NB4 (cell line): ENCODE results near the gene GPR82.

ENCODE experiments used
- CTCF ChIP-seq: IDR thresholded peaks from one replicate; pipeline ENCODE4 v1.5.1; 2012; ENCODE audit warnings: low read depth, low read length
- MAX ChIP-seq: IDR thresholded peaks from 2 replicates; pipeline ENCODE4 v1.6.1; 2011; ENCODE audit warnings: low read depth, low read length
- MYC ChIP-seq: IDR thresholded peaks from 2 replicates; pipeline ENCODE4 v1.6.1; 2011; ENCODE audit warnings: low read depth, low read length
- POLR2A ChIP-seq: IDR thresholded peaks from 2 replicates; pipeline ENCODE4 v1.6.1; 2011; ENCODE audit warnings: mild to moderate bottlenecking; ENCODE audit not compliant: insufficient read length; ENCODE audit errors: extremely low read depth

GRCh38 chrX:41734530-41734929 is 10.5 kb downstream of the GPR82 start:
- TF ChIP-seq MYC, result no peak
- TF ChIP-seq CTCF, result peak; percentile 36
- no peak for TF ChIP-seq POLR2A
- no peak for TF ChIP-seq MAX
